PC-9 (cell line): ENCODE results near the gene PCDH9. TPM values are rescaled to one million over a fixed set of nuclear protein-coding genes. Genes with fewer than 3 reads are reported as not detected.

Experiments used
- BruUV-seq: library from RNA; stranded (reverse); fragments of 400-500 nt; replicated peaks from 2 replicates; lab custom pipeline; 2021; lab: Mats Ljungman, UMichigan
- CTCF ChIA-PET: fragments of 300-600 bp; sonication (Branson Sonifier 250); formaldehyde crosslinking; loops from one replicate; lab custom pipeline; 2022; ENCODE audit warnings: antibody characterized with exemption; lab: Charles Lee
- POLR2A ChIA-PET: fragments of 300-600 bp; sonication (Branson Sonifier 250); formaldehyde crosslinking; loops from one replicate; lab custom pipeline; 2022; ENCODE audit warnings: antibody characterized with exemption; ENCODE audit not compliant: unreplicated experiment; lab: Charles Lee
- DNase-seq, 2 experiments: peaks; one replicate each; pipeline versions ENCODE4 v3.0.0 to v3.0.0-alpha.2; 2015 to 2022; ENCODE audit warnings: mixed read lengths in 1 of 2
- H2AFZ ChIP-seq: fragments of 200-600 bp; sonication (generic); 2 replicates; pipeline ENCODE4 v1.8.1; 2017; ENCODE audit warnings: antibody characterized with exemption
- H3F3A ChIP-seq: fragments of 200-600 bp; sonication (generic); 2 replicates; pipeline ENCODE4 v1.8.1; 2017; ENCODE audit warnings: antibody characterized with exemption, mild to moderate bottlenecking, low read depth; ENCODE audit not compliant: insufficient read depth
- H3K27ac ChIP-seq: fragments of 200-600 bp; sonication (generic); 2 replicates; pipeline ENCODE4 v1.6.1; 2016; ENCODE audit warnings: mixed run types
- H3K27me3 ChIP-seq: fragments of 200-600 bp; sonication (generic); 2 replicates; pipeline ENCODE4 v1.6.1; 2016; ENCODE audit warnings: low read depth, mixed run types; ENCODE audit not compliant: insufficient read depth
- H3K36me3 ChIP-seq: fragments of 200-600 bp; sonication (generic); 2 replicates; pipeline ENCODE4 v1.6.1; 2016; ENCODE audit warnings: low read depth, mixed run types
- H3K4me1 ChIP-seq: fragments of 200-600 bp; sonication (generic); replicated peaks from 2 replicates; pipeline ENCODE4 v1.6.1; 2016; ENCODE audit warnings: mixed run types; ENCODE audit not compliant: insufficient read depth
- H3K4me2 ChIP-seq: fragments of 200-600 bp; sonication (generic); 2 replicates; pipeline ENCODE4 v1.6.1; 2017; ENCODE audit warnings: mixed run types
- H3K4me3 ChIP-seq: fragments of 200-600 bp; sonication (generic); 2 replicates; pipeline ENCODE4 v1.6.1; 2016; ENCODE audit warnings: mixed run types
- H3K79me2 ChIP-seq: fragments of 200-600 bp; sonication (generic); 2 replicates; pipeline ENCODE4 v1.6.1; 2017; ENCODE audit warnings: low read depth, mixed run types
- H3K9me2 ChIP-seq: fragments of 200-600 bp; sonication (generic); 2 replicates; pipeline ENCODE4 v1.8.1; 2017; ENCODE audit warnings: mild to moderate bottlenecking; ENCODE audit not compliant: insufficient read depth
- H3K9me3 ChIP-seq: fragments of 200-600 bp; sonication (generic); 2 replicates; pipeline ENCODE4 v1.8.1; 2016; ENCODE audit warnings: low read depth; ENCODE audit not compliant: insufficient read depth
- H4K20me1 ChIP-seq: fragments of 200-600 bp; sonication (generic); 2 replicates; pipeline ENCODE4 v1.8.1; 2017; ENCODE audit not compliant: insufficient read depth
- CTCF ChIP-seq: fragments of 200-600 bp; sonication (generic); conservative IDR thresholded peaks from 2 replicates; pipeline ENCODE4 v1.6.1; 2017; ENCODE audit warnings: mixed run types, antibody characterized with exemption, mild to moderate bottlenecking, moderate library complexity
- EZH2 ChIP-seq: fragments of 200-600 bp; sonication (generic); IDR thresholded peaks from 2 replicates; pipeline ENCODE4 v1.8.0; 2017; ENCODE audit warnings: antibody characterized with exemption, low read depth
- intact Hi-C: fragments of 100-400 bp; cut with micrococcal nuclease; formaldehyde crosslinking; loops from one replicate; pipeline ENCODE4 v1.10.0; 2022; ENCODE audit not compliant: unreplicated experiment
- total RNA-seq: library from RNA; stranded (reverse); gene quantifications from 2 replicates; pipeline ENCODE4 v1.2.3, GENCODE V29; 2021

PCDH9 gene
- total RNA-seq, 1 experiment from 2014 or later = 0.37 TPM

GRCh38 chr13:67147342-67148133 lies 82.6 kb downstream of the PCDH9 start:
- Histone ChIP-seq H3K27ac (no peak overlapping the region), H3K4me2 (no peak overlapping the region), H3K4me3 (no peak overlapping the region), H2AFZ (no peak overlapping the region), H3K9me3 (no peaks in the 10 kb centered on the region), H3K9me2 (no peaks in the 10 kb centered on the region), H3F3A (no peaks in the 10 kb centered on the region), H3K36me3 (no peaks in the 10 kb centered on the region), H3K27me3 (no peaks in the 10 kb centered on the region), H3K79me2 (no peaks in the 10 kb centered on the region), H4K20me1 (no peaks in the 10 kb centered on the region), H3K4me1 (no peaks in the 10 kb centered on the region)
- BruUV-seq = no TSS peak
- DNase-seq = no peak
- intact Hi-C loops = no loop called here
- ChIA-PET POLR2A (no interaction called here), CTCF (no interaction called here)
- no peak for TF ChIP-seq CTCF
- no peak for TF ChIP-seq EZH2

GRCh38 chr13:67146523-67147130 lies 83.5 kb downstream of the PCDH9 start:
- CTCF ChIA-PET = no interaction called here
- Histone ChIP-seq H3K4me2 (no peak overlapping the region), H3F3A (no peaks in the 10 kb centered on the region), H3K27me3 (no peaks in the 10 kb centered on the region), H3K4me3 (no peak overlapping the region), H4K20me1 (no peaks in the 10 kb centered on the region), H3K9me3 (no peaks in the 10 kb centered on the region), H3K79me2 (no peaks in the 10 kb centered on the region), H3K36me3 (no peaks in the 10 kb centered on the region), H3K9me2 (no peaks in the 10 kb centered on the region), H2AFZ (no peak overlapping the region), H3K4me1 (no peaks in the 10 kb centered on the region), H3K27ac (no peak overlapping the region)
- BruUV-seq = no TSS peak
- POLR2A ChIA-PET = interaction anchor here (0.9 kb wide), 1 partner anchor 592 kb away, joined by 5 read pairs; no protein-coding TSS in a partner anchor
- intact Hi-C loops = no loop called here
- no peak for DNase-seq
- TF ChIP-seq CTCF (no peak), EZH2 (no peak)

- no peak for DNase-seq
- no peak overlapping the region for H3K27ac ChIP-seq
- no TSS peak for BruUV-seq
- H3K79me2 ChIP-seq = no peaks in the 10 kb centered on the region
- no peak overlapping the region for H3K4me2 ChIP-seq
- H3K9me2 ChIP-seq = no peaks in the 10 kb centered on the region
- CTCF ChIA-PET = no interaction called here
- H3K27me3 ChIP-seq = no peaks in the 10 kb centered on the region
- no peaks in the 10 kb centered on the region for H3K9me3 ChIP-seq
- H2AFZ ChIP-seq = no peak overlapping the region
- no peak overlapping the region for H3K4me3 ChIP-seq
- H3F3A ChIP-seq = no peaks in the 10 kb centered on the region
- TF ChIP-seq CTCF (no peak), EZH2 (no peak)
- intact Hi-C loops = no loop called here
- POLR2A ChIA-PET = interaction anchor here (0.9 kb wide), 1 partner anchor 592 kb away, joined by 5 read pairs; no protein-coding TSS in a partner anchor
- no peaks in the 10 kb centered on the region for H3K4me1 ChIP-seq
- no peaks in the 10 kb centered on the region for H4K20me1 ChIP-seq
- no peaks in the 10 kb centered on the region for H3K36me3 ChIP-seq
Measured at GRCh38 chr13:67145950-67146349, 84.2 kb downstream of the PCDH9 start.
